ENCODE results near the gene NSUN2.

DNA sequence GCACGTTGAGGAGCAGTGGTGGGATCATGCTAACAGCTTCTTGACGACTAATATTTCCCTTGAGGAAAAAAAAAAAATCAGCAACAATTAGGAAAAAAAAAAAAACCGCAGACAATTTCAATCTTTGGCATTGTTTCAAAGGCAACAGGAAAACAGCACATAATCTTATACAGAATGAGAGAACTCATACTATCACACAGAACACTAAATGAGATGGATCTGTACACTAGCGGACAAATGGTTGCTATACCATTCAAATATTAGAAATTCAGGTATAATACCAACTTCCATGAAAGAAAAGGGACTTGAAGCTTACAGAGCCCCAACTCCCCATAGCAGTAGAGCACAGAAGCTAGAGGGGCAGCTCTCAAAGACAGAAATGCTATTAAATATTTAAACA is 9.6 kb downstream of the NSUN2 start:
- no peak for TF ChIP-seq EZH2phosphoT487 (IDR thresholded peaks at IDR 0.05; ENCODE audit: borderline replicate concordance, low read length)
- TF ChIP-seq, protein P1, sequence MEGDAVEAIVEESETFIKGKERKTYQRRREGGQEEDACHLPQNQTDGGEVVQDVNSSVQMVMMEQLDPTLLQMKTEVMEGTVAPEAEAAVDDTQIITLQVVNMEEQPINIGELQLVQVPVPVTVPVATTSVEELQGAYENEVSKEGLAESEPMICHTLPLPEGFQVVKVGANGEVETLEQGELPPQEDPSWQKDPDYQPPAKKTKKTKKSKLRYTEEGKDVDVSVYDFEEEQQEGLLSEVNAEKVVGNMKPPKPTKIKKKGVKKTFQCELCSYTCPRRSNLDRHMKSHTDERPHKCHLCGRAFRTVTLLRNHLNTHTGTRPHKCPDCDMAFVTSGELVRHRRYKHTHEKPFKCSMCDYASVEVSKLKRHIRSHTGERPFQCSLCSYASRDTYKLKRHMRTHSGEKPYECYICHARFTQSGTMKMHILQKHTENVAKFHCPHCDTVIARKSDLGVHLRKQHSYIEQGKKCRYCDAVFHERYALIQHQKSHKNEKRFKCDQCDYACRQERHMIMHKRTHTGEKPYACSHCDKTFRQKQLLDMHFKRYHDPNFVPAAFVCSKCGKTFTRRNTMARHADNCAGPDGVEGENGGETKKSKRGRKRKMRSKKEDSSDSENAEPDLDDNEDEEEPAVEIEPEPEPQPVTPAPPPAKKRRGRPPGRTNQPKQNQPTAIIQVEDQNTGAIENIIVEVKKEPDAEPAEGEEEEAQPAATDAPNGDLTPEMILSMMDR (IDR thresholded peaks at IDR 0.05; ENCODE audit: low read depth, low read length, poor library complexity, severe bottlenecking) = no peak

All from DOHH2 (cell line).